Loucy (cell line): ENCODE results near the gene ZNF648.

Experiments
- H2AFZ ChIP-seq: fragments of 200-600 bp; sonication (generic); 2 replicates; pipeline ENCODE4 v1.6.0; 2016; ENCODE audit warnings: antibody characterized with exemption, mild to moderate bottlenecking, low read length, moderate library complexity
- H3F3A ChIP-seq: fragments of 200-600 bp; 2 replicates; pipeline ENCODE4 v1.6.0; 2016; ENCODE audit warnings: antibody characterized with exemption, low read depth, mild to moderate bottlenecking
- H3K27me3 ChIP-seq: fragments of 200-600 bp; sonication (generic); 2 replicates; pipeline ENCODE4 v1.6.1; 2014; ENCODE audit warnings: low read length, mild to moderate bottlenecking; ENCODE audit not compliant: insufficient read depth, poor library complexity, severe bottlenecking
- H3K36me3 ChIP-seq: fragments of 200-600 bp; sonication (generic); 2 replicates; pipeline ENCODE4 v1.6.1; 2016; ENCODE audit warnings: low read length; ENCODE audit not compliant: insufficient read depth
- H3K4me1 ChIP-seq: fragments of 200-600 bp; sonication (generic); 2 replicates; pipeline ENCODE4 v1.5.1; 2014; ENCODE audit warnings: low read length, mild to moderate bottlenecking; ENCODE audit not compliant: insufficient read depth, poor library complexity, severe bottlenecking
- H3K4me2 ChIP-seq: fragments of 200-600 bp; sonication (generic); 2 replicates; pipeline ENCODE4 v1.6.0; 2014; ENCODE audit warnings: antibody characterized with exemption, low read length, low read depth, mild to moderate bottlenecking; ENCODE audit not compliant: poor library complexity, severe bottlenecking
- H3K4me3 ChIP-seq: fragments of 200-600 bp; sonication (generic); 2 replicates; pipeline ENCODE4 v1.5.1; 2014; ENCODE audit warnings: low read length, mild to moderate bottlenecking, mixed read lengths; ENCODE audit not compliant: poor library complexity, severe bottlenecking
- H3K79me2 ChIP-seq: fragments of 200-600 bp; sonication (generic); 2 replicates; pipeline ENCODE4 v1.6.1; 2014; ENCODE audit warnings: low read length; ENCODE audit not compliant: insufficient read depth
- H3K9ac ChIP-seq: fragments of 200-600 bp; sonication (generic); 2 replicates; pipeline ENCODE4 v1.6.0; 2014; ENCODE audit warnings: mild to moderate bottlenecking, low read depth, low read length, moderate library complexity; ENCODE audit not compliant: poor library complexity, severe bottlenecking
- H3K9me2 ChIP-seq: fragments of 200-600 bp; sonication (generic); replicated peaks from 2 replicates; pipeline ENCODE4 v1.6.1; 2016; ENCODE audit warnings: low read depth, low read length, mixed read lengths
- H3K9me3 ChIP-seq: fragments of 200-600 bp; sonication (generic); 2 replicates; pipeline ENCODE4 v1.6.1; 2014; ENCODE audit warnings: mild to moderate bottlenecking, antibody characterized with exemption, low read length, low read depth; ENCODE audit not compliant: insufficient read depth
- H4K20me1 ChIP-seq: fragments of 200-600 bp; sonication (generic); 2 replicates; pipeline ENCODE4 v1.6.0; 2014; ENCODE audit warnings: antibody characterized with exemption, low read length, mild to moderate bottlenecking; ENCODE audit not compliant: insufficient read depth, poor library complexity, severe bottlenecking
- EZH2phosphoT487 ChIP-seq: fragments of 200-600 bp; IDR thresholded peaks from 2 replicates; pipeline ENCODE4 v1.6.1; 2018; ENCODE audit warnings: antibody characterized with exemption, mild to moderate bottlenecking, moderate library complexity, borderline replicate concordance
- TF ChIP-seq, protein P1 (sequence below): fragments of 200-600 bp; sonication (generic); conservative IDR thresholded peaks from 2 replicates; pipeline ENCODE4 v1.5.1; 2014; ENCODE audit warnings: mild to moderate bottlenecking, antibody characterized with exemption, low read length

The ZNF648 gene

DNA sequence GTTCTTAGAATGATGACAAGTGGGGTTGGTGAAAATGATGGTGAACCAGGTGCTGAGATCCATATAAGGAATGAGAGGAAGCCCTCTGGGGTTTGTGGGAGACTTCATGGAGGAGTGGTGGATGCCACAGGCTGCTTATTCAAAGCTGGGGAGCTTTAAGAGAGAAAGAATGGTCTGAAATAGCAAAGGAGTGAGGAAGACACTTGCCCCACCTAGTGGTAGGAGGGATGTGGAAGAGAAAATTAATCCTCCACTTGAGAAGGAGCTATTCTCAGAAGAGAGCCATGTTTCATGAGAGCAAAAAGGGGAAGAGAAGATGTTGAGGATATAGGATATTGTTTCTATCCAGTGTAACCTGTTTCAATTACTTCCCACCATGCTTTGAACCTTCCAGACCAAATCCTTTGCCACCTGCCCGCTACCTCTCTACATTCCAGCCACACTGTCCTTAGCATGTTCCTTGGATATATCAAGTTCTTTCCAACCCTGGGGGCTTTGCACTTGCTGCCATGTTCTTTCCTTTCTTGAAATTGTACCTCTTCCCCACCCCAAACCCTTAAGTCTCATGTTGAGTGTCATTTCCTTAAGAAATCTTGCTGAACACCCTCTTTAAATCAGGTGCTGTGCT lies 19.6 kb upstream of the ZNF648 start:
- no peaks in the 10 kb centered on the region for H3K9me2 ChIP-seq
- no peak overlapping the region for H3K4me3 ChIP-seq
- H3F3A ChIP-seq, result no peaks in the 10 kb centered on the region
- H3K36me3 ChIP-seq, result no peaks in the 10 kb centered on the region
- no peaks in the 10 kb centered on the region for H3K9me3 ChIP-seq
- no peak overlapping the region for H3K4me2 ChIP-seq
- no peaks in the 10 kb centered on the region for H3K79me2 ChIP-seq
- TF ChIP-seq, protein P1, sequence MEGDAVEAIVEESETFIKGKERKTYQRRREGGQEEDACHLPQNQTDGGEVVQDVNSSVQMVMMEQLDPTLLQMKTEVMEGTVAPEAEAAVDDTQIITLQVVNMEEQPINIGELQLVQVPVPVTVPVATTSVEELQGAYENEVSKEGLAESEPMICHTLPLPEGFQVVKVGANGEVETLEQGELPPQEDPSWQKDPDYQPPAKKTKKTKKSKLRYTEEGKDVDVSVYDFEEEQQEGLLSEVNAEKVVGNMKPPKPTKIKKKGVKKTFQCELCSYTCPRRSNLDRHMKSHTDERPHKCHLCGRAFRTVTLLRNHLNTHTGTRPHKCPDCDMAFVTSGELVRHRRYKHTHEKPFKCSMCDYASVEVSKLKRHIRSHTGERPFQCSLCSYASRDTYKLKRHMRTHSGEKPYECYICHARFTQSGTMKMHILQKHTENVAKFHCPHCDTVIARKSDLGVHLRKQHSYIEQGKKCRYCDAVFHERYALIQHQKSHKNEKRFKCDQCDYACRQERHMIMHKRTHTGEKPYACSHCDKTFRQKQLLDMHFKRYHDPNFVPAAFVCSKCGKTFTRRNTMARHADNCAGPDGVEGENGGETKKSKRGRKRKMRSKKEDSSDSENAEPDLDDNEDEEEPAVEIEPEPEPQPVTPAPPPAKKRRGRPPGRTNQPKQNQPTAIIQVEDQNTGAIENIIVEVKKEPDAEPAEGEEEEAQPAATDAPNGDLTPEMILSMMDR, result peak; percentile 87
- no peak for TF ChIP-seq EZH2phosphoT487
- H3K27me3 ChIP-seq, result no peaks in the 10 kb centered on the region
- peaks cover 5% of the 10 kb centered on the region for H3K4me1 ChIP-seq
- H3K9ac ChIP-seq, result no peak overlapping the region
- no peaks in the 10 kb centered on the region for H4K20me1 ChIP-seq
- H2AFZ ChIP-seq, result peak overlapping the region; percentile 52; the same call in 1 of the 2 replicates

DNA sequence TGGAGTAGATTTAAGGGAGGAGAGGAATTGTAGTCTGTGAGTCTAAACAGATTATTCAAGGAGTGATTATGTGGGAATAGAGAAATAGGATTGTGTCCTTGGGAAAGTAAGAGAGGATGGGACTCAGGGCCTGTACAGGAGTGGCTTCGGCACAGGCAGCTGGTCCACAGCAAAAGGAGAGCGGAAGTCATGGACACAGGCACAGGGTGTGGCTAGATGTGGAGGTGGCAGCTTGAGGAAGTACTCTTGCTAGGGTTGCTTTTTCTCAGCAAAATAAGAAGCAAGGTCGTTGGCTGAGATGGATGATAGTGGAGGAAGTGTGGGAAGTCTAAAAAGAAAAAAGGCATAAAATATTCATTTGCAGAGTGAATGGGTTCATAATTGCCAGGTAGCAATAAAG lies 18.5 kb upstream of the ZNF648 start:
- Histone ChIP-seq H3K79me2 (no peaks in the 10 kb centered on the region), H3K9me2 (no peaks in the 10 kb centered on the region), H3K9ac (no peak overlapping the region), H3K4me1 (peaks cover 5% of the 10 kb centered on the region), H3K9me3 (no peaks in the 10 kb centered on the region), H3K27me3 (no peaks in the 10 kb centered on the region), H2AFZ (peak overlapping the region; percentile 52; the same call in 1 of the 2 replicates), H3K36me3 (no peaks in the 10 kb centered on the region), H3K4me3 (no peak overlapping the region), H4K20me1 (no peaks in the 10 kb centered on the region), H3K4me2 (no peak overlapping the region), H3F3A (no peaks in the 10 kb centered on the region)
- no peak for TF ChIP-seq EZH2phosphoT487
- TF ChIP-seq, protein P1, result no peak

DNA sequence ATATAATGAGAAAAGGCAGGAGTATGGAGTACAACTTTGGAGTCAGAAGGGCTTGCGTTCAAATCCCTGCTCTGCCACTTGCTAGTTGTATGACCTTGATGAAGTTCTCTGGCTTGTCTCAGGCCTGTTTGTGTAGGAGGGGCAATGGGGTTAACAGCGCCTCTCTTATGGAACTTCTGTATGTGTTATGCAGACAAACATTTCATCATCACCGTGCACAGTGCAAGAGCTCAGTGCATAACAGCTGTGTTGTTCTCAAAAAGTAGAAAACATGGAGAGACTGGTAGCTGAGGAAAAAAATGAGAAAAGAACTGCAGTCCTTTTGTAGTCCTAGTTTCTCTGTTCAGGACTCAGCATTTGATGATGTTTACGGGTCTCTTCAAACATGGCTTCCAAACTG lies 10.4 kb upstream of the ZNF648 start:
- no peaks in the 10 kb centered on the region for H3K27me3 ChIP-seq
- no peak for TF ChIP-seq EZH2phosphoT487
- TF ChIP-seq, protein P1, result no peak
- H3K4me3 ChIP-seq, result no peak overlapping the region
- H3K36me3 ChIP-seq, result no peaks in the 10 kb centered on the region
- H3K9me2 ChIP-seq, result no peaks in the 10 kb centered on the region
- H3K9ac ChIP-seq, result no peak overlapping the region
- H2AFZ ChIP-seq, result no peak overlapping the region
- no peaks in the 10 kb centered on the region for H3F3A ChIP-seq
- no peaks in the 10 kb centered on the region for H3K9me3 ChIP-seq
- no peaks in the 10 kb centered on the region for H3K79me2 ChIP-seq
- H3K4me2 ChIP-seq, result no peak overlapping the region
- no peaks in the 10 kb centered on the region for H3K4me1 ChIP-seq
- H4K20me1 ChIP-seq, result no peaks in the 10 kb centered on the region
